ENCODE measurements around the gene FAM13A.

- TF ChIP-seq TAF15 (IDR thresholded peaks at IDR 0.05; ENCODE audit: low read depth, low read length) (no peak), BRCA1 (IDR thresholded peaks at IDR 0.05) (no peak), BRCA1 (CRISPR knock-in tag; IDR thresholded peaks at IDR 0.05) (no peak), SMC3 (conservative IDR thresholded peaks at IDR 0.05; ENCODE audit: insufficient read depth, low read depth, low read length) (no peak), ETV5 (CRISPR knock-in tag; IDR thresholded peaks at IDR 0.05; ENCODE audit: low read depth) (no peak), CBFB (CRISPR knock-in tag; IDR thresholded peaks at IDR 0.05) (no peak), ZNF175 (CRISPR knock-in tag; IDR thresholded peaks at IDR 0.05; ENCODE audit: low read depth) (no peak), EP300 (IDR thresholded peaks at IDR 0.05; ENCODE audit: low read length) (no peak), CTCF (IDR thresholded peaks at IDR 0.05 in 2 of 3, conservative IDR thresholded peaks at IDR 0.05 in 1 of 3; ENCODE audit: insufficient read depth in 2 of 3, low read depth in 1 of 3, low read length in 3 of 3) (no peak), SMARCC2 (IDR thresholded peaks at IDR 0.05; ENCODE audit: low read depth) (no peak)
Observed at GRCh38 chr4:88879991-88880390, 177.0 kb downstream of the FAM13A start.

Data from K562 (cell line).